ENCODE data around the gene ERGIC2. TPM values are rescaled to one million over a fixed set of nuclear protein-coding genes. Genes with fewer than 3 reads are reported as not detected.

The ERGIC2 gene
- total RNA-seq, 1 experiment from 2014 or later: 111 TPM

DNA sequence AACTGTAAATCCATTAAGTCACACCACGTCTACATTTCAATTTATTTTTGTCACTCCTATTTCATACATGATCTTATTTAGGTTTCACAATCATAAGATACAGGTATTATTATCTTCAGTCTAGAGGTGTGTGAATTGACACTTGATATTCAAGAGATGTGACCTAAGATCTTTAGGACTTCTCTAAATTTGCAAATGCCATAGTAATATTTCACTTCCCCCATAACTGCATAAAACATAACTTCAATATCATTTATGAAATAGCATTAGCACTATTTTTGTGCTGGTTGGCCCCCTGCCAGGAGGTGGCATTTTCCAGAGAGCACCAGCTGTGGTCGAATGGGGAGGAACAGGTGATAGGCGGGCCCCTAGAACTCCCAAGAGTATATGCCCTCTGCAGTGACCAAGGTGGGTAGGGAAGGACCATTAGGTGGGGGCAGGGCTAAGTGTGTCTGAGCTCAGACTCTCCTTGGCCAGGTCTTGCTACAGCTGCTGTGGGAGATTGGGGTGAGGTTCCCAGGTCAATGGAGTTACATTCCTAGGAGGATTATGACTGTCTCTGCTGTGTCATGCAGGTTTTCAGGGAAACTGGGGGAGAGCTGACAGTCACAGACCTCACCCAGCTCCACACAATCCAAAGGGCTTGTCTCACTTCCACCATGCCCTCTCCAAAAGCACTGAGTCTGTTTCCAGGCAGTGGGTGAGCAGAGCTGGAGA lies 49.2 kb upstream of the ERGIC2 start:
- Histone ChIP-seq H3K4me1 (no peaks in the 10 kb centered on the region), H3K36me3 (ENCODE audit: control insufficient read depth, insufficient read depth, low read length) (no peaks in the 10 kb centered on the region), H3K4me3 (ENCODE audit: low read depth, low read length) (no peak overlapping the region), H3K27me3 (replicated peaks; ENCODE audit: control insufficient read depth, insufficient read depth, low read length) (no peaks in the 10 kb centered on the region), H3K9me3 (no peaks in the 10 kb centered on the region)
- ChIA-PET CTCF (no interaction called here), POLR2A (no interaction called here)
- intact Hi-C loops (cut with micrococcal nuclease; ENCODE audit: unreplicated experiment): no loop called here
- no peak overlapping the region for H3K27ac Mint-ChIP-seq (ENCODE audit: unreplicated experiment)
- BruUV-seq (replicated peaks): no TSS peak
- no peaks in the 10 kb centered on the region for H3K4me1 Mint-ChIP-seq (ENCODE audit: low read depth, unreplicated experiment)
- TF ChIP-seq, protein P1, sequence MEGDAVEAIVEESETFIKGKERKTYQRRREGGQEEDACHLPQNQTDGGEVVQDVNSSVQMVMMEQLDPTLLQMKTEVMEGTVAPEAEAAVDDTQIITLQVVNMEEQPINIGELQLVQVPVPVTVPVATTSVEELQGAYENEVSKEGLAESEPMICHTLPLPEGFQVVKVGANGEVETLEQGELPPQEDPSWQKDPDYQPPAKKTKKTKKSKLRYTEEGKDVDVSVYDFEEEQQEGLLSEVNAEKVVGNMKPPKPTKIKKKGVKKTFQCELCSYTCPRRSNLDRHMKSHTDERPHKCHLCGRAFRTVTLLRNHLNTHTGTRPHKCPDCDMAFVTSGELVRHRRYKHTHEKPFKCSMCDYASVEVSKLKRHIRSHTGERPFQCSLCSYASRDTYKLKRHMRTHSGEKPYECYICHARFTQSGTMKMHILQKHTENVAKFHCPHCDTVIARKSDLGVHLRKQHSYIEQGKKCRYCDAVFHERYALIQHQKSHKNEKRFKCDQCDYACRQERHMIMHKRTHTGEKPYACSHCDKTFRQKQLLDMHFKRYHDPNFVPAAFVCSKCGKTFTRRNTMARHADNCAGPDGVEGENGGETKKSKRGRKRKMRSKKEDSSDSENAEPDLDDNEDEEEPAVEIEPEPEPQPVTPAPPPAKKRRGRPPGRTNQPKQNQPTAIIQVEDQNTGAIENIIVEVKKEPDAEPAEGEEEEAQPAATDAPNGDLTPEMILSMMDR (IDR thresholded peaks at IDR 0.05; ENCODE audit: insufficient read depth in 1 of 2, low read depth in 1 of 2, low read length in 1 of 2, severe bottlenecking in 1 of 2, unreplicated experiment in 1 of 2): no peak
- no peak for DNase-seq
- H3K4me3 Mint-ChIP-seq (ENCODE audit: unreplicated experiment): no peak overlapping the region
- H3K9me3 Mint-ChIP-seq (ENCODE audit: unreplicated experiment): no peaks in the 10 kb centered on the region
- no peaks in the 10 kb centered on the region for H3K36me3 Mint-ChIP-seq (ENCODE audit: insufficient read depth, unreplicated experiment)
- H3K27me3 Mint-ChIP-seq (ENCODE audit: insufficient read depth, unreplicated experiment): peaks cover 3% of the 10 kb centered on the region

DNA sequence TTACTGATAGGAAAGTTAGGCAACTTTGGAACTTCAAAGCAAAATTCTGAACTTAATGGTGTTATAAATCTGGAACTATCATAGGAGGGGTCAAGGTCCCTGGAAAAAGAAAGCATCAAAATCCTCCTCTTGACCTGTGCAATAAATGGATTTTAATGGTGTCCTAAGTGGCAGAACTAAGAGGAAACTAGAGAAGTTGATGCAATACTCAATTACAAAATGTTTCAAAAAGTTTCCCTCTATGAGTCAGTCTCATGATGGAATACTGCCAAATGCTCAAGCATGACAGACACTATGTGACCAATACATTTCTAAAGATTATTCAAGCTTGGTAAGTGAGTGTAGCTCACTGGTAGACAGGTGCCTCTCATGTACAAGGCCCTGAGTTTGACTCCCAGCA lies 47.7 kb upstream of the ERGIC2 start:
- Mint-ChIP-seq H3K27me3 (ENCODE audit: insufficient read depth, unreplicated experiment) (peaks cover 3% of the 10 kb centered on the region), H3K4me1 (ENCODE audit: low read depth, unreplicated experiment) (no peaks in the 10 kb centered on the region), H3K4me3 (ENCODE audit: unreplicated experiment) (no peak overlapping the region), H3K36me3 (ENCODE audit: insufficient read depth, unreplicated experiment) (no peaks in the 10 kb centered on the region), H3K9me3 (ENCODE audit: unreplicated experiment) (peaks cover 11% of the 10 kb centered on the region), H3K27ac (ENCODE audit: unreplicated experiment) (no peak overlapping the region)
- CTCF ChIA-PET: no interaction called here
- intact Hi-C loops (cut with micrococcal nuclease; ENCODE audit: unreplicated experiment): loop anchor here (1.0 kb wide), 1 partner anchor 47 kb away; the partner anchor contains the start of gene ERGIC2
- no peak for DNase-seq
- Histone ChIP-seq H3K27me3 (replicated peaks; ENCODE audit: control insufficient read depth, insufficient read depth, low read length) (no peaks in the 10 kb centered on the region), H3K4me1 (no peaks in the 10 kb centered on the region), H3K4me3 (ENCODE audit: low read depth, low read length) (no peak overlapping the region), H3K9me3 (peaks cover 3% of the 10 kb centered on the region; the same call in 1 of the 2 replicates), H3K36me3 (ENCODE audit: control insufficient read depth, insufficient read depth, low read length) (no peaks in the 10 kb centered on the region)
- BruUV-seq (replicated peaks): no TSS peak
- TF ChIP-seq, protein P1 (IDR thresholded peaks at IDR 0.05; ENCODE audit: insufficient read depth in 1 of 2, low read depth in 1 of 2, low read length in 1 of 2, severe bottlenecking in 1 of 2, unreplicated experiment in 1 of 2): no peak
- POLR2A ChIA-PET: no interaction called here

DNA sequence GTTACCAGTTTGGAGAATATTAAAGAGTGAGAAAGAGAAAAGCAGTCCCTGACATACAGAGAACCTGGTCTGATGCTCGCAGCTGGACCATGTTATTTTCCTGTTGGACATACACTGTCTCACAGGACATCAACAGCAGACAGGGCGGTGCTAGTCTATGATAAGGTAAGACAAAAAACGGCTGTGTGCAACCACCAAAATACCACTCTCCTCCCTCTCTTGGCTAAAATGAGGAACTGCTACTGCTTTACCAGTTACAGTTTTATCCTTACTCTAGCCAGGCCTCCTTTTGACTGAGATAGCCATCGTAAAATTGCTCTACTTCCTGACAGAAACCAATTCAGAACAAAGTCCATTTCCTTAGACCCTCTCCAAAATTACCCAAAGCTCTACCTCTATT lies 47.0 kb upstream of the ERGIC2 start:
- no peaks in the 10 kb centered on the region for H3K36me3 ChIP-seq (ENCODE audit: control insufficient read depth, insufficient read depth, low read length)
- H3K4me1 ChIP-seq: no peaks in the 10 kb centered on the region
- POLR2A ChIA-PET: no interaction called here
- TF ChIP-seq, protein P1 (IDR thresholded peaks at IDR 0.05; ENCODE audit: insufficient read depth in 1 of 2, low read depth in 1 of 2, low read length in 1 of 2, severe bottlenecking in 1 of 2, unreplicated experiment in 1 of 2): peak; percentile 17 to 55
- peaks cover 9% of the 10 kb centered on the region; the same call in 1 of the 2 replicates for H3K9me3 ChIP-seq
- CTCF ChIA-PET: interaction anchor here (0.5 kb wide), 1 partner anchor 29 kb away, joined by 5 read pairs; no protein-coding TSS in a partner anchor
- Mint-ChIP-seq H3K9me3 (ENCODE audit: unreplicated experiment) (peaks cover 18% of the 10 kb centered on the region), H3K4me1 (ENCODE audit: low read depth, unreplicated experiment) (no peaks in the 10 kb centered on the region), H3K27ac (ENCODE audit: unreplicated experiment) (no peak overlapping the region), H3K4me3 (ENCODE audit: unreplicated experiment) (no peak overlapping the region), H3K27me3 (ENCODE audit: insufficient read depth, unreplicated experiment) (peaks cover 3% of the 10 kb centered on the region), H3K36me3 (ENCODE audit: insufficient read depth, unreplicated experiment) (no peaks in the 10 kb centered on the region)
- DNase-seq: peak in 1 of 2 experiments; percentile 22
- intact Hi-C loops (cut with micrococcal nuclease; ENCODE audit: unreplicated experiment): loop anchor here (1.0 kb wide), 1 partner anchor 47 kb away; the partner anchor contains the start of gene ERGIC2
- H3K27me3 ChIP-seq (replicated peaks; ENCODE audit: control insufficient read depth, insufficient read depth, low read length): no peaks in the 10 kb centered on the region
- H3K4me3 ChIP-seq (ENCODE audit: low read depth, low read length): no peak overlapping the region
- BruUV-seq (replicated peaks): no TSS peak

All from Caco-2 (cell line).